HepG2 (cell line): ENCODE measurements around the gene DNPEP. TPM values are rescaled to one million over a fixed set of nuclear protein-coding genes. Genes with fewer than 3 reads are reported as not detected.

Experiments used
- ELF3 ChIP-seq: IDR thresholded peaks from 2 replicates; pipeline ENCODE4 v1.6.1; 2016; ENCODE audit warnings: missing genetic modification reagents, missing compliant biosample characterization
- IRF1 ChIP-seq: sonication (generic); formaldehyde crosslinking; IDR thresholded peaks from 2 replicates; pipeline ENCODE4 v1.4.0; 2020; ENCODE audit warnings: low read depth, mild to moderate bottlenecking, missing genetic modification reagents
- MLXIP ChIP-seq: sonication (generic); formaldehyde crosslinking; IDR thresholded peaks from 2 replicates; pipeline ENCODE4 v1.9.0; 2021; ENCODE audit warnings: missing genetic modification reagents, borderline replicate concordance
- NFAT5 ChIP-seq: sonication (generic); formaldehyde crosslinking; IDR thresholded peaks from 2 replicates; pipeline ENCODE4 v1.4.0; 2020; ENCODE audit warnings: missing genetic modification reagents
- RBM39 ChIP-seq: fragments of 200-400 bp; formaldehyde crosslinking; IDR thresholded peaks from one replicate; pipeline ENCODE4 v1.6.1; 2018; ENCODE audit warnings: antibody characterized with exemption, mild to moderate bottlenecking, low read depth, low read length; ENCODE audit not compliant: poor library complexity, severe bottlenecking
- ZBTB7A ChIP-seq: sonication (generic); formaldehyde crosslinking; IDR thresholded peaks from 2 replicates; pipeline ENCODE4 v1.8.0; 2022; ENCODE audit warnings: mild to moderate bottlenecking, missing genetic modification reagents
- ZNF143 ChIP-seq: sonication (generic); formaldehyde crosslinking; IDR thresholded peaks from 2 replicates; pipeline ENCODE4 v1.4.0; 2020; ENCODE audit warnings: missing genetic modification reagents
- ZNF382 ChIP-seq: sonication (generic); formaldehyde crosslinking; IDR thresholded peaks from 2 replicates; pipeline ENCODE4 v1.5.0; 2020; ENCODE audit warnings: missing genetic modification reagents, mild to moderate bottlenecking, borderline replicate concordance
- ZNF572 ChIP-seq: sonication (generic); formaldehyde crosslinking; IDR thresholded peaks from 2 replicates; pipeline ENCODE4 v1.5.1; 2020; ENCODE audit warnings: mild to moderate bottlenecking, missing genetic modification reagents
- ZNF678 ChIP-seq: sonication (generic); formaldehyde crosslinking; IDR thresholded peaks from 2 replicates; pipeline ENCODE4 v1.4.0; 2020; ENCODE audit warnings: mild to moderate bottlenecking, missing genetic modification reagents
- ZSCAN21 ChIP-seq: sonication (generic); formaldehyde crosslinking; IDR thresholded peaks from 2 replicates; pipeline ENCODE4 v1.8.0; 2022; ENCODE audit warnings: mild to moderate bottlenecking, missing genetic modification reagents, moderate library complexity, borderline replicate concordance
- ZSCAN9 ChIP-seq: IDR thresholded peaks from 2 replicates; pipeline ENCODE4 v1.6.1; 2016; ENCODE audit warnings: borderline replicate concordance
- polyA plus RNA-seq, 8 experiments: library from polyadenylated mRNA; depleted of rRNA in 3 of 8; stranded (reverse) in 7 of 8; unstranded in 1 of 8; fragments of >200 nt; fragmentation: Illumina TruSeq in 4 of 8; extraction: Trizol in 4 of 8; gene quantifications; 2 replicates each; pipeline versions ENCODE4 v1.2.1 to v1.2.3, GENCODE V29; 2011 to 2016; ENCODE audit warnings: low read depth in 4 of 8, missing spikeins in 1 of 8, mixed read lengths in 1 of 8; ENCODE audit not compliant: insufficient read depth in 1 of 8
- total RNA-seq, 5 experiments: library from RNA; depleted of rRNA; stranded (reverse); fragments of >200 nt; fragmentation: Illumina TruSeq; extraction: Trizol; gene quantifications; 2 replicates each; pipeline ENCODE4 v1.2.3, GENCODE V29; 2016; ENCODE audit warnings: low read depth in 1 of 5
- TF ChIP-seq, protein P1 (sequence below), 2 experiments: sonication (generic) in 1 of 2; formaldehyde crosslinking in 1 of 2; IDR thresholded peaks; 2 replicates each; pipeline versions ENCODE4 v1.4.0 to v1.6.1; 2018 to 2020; ENCODE audit warnings: missing genetic modification reagents in 2 of 2, borderline replicate concordance in 1 of 2, low read depth in 1 of 2, mild to moderate bottlenecking in 1 of 2, missing biosample characterization in 1 of 2
- TF ChIP-seq, protein P2 (sequence below): sonication (generic); formaldehyde crosslinking; IDR thresholded peaks from 2 replicates; pipeline ENCODE4 v1.4.0; 2020; ENCODE audit warnings: mild to moderate bottlenecking, low read depth, missing genetic modification reagents

Gene DNPEP
- total and polyA plus RNA-seq, 2 of the 13 experiments (the other 11 are each of a cell fraction or from before 2014, with no cell fraction given), result 104 to 109 TPM

DNA sequence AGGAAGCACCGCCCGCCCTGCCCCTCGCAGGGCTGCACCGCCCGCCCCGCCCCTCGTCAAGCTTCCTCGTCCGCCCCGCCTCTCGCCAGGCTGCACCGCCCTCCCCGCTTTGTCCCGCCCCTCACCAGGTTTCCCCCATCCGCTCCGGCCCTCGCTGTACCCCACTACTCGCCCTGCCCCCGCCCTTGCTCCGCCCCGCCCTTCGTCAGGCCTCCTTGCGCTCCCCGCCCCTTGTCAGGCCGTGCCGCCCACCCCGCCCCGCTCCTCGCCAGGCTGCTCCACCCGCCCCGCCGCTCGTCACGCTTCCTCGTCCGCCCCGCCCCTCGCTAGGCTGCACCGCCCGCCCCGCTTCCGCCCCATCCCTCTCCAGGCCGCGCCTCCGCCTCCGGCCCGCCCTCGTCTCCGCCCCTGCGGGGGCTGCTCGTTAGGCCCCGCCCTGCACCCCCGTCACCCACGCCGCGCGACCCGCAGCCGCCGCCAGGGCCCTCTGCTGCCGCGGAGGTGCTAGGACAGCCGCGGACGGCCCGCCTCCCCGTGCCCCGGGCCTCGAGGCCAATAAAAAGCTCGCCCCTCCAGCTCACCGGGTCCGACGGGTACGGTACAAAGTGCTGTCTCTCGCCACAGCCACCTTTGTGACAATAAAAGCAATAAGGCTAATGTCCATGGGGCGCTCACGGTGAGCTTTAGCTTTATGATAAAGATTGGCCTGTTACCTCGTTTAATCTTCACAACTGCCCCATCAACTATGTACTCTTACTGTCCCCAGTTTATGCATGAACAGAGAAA, 602 bp upstream of the DNPEP start (continued):
- TF ChIP-seq, protein P1, sequence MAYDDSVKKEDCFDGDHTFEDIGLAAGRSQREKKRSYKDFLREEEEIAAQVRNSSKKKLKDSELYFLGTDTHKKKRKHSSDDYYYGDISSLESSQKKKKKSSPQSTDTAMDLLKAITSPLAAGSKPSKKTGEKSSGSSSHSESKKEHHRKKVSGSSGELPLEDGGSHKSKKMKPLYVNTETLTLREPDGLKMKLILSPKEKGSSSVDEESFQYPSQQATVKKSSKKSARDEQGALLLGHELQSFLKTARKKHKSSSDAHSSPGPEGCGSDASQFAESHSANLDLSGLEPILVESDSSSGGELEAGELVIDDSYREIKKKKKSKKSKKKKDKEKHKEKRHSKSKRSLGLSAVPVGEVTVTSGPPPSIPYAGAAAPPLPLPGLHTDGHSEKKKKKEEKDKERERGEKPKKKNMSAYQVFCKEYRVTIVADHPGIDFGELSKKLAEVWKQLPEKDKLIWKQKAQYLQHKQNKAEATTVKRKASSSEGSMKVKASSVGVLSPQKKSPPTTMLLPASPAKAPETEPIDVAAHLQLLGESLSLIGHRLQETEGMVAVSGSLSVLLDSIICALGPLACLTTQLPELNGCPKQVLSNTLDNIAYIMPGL (CRISPR knock-in tag; IDR thresholded peaks at IDR 0.05; ENCODE audit: borderline replicate concordance in 1 of 2, low read depth in 1 of 2), result peak in 1 of 2 experiments; percentile 65; a peak in 3 of 4 replicates
- TF ChIP-seq MLXIP (CRISPR knock-in tag) (no peak), NFAT5 (no peak), ZNF572 (no peak), ZNF678 (CRISPR knock-in tag) (no peak), ELF3 (CRISPR knock-in tag) (no peak), ZBTB7A (no peak), ZNF382 (no peak), ZSCAN9 (CRISPR knock-in tag) (no peak), RBM39 (peak; percentile 65), ZNF143 (no peak), IRF1 (no peak), ZSCAN21 (CRISPR knock-in tag) (peak; percentile 34; the same call in 1 of the 2 replicates)
- TF ChIP-seq, protein P2, sequence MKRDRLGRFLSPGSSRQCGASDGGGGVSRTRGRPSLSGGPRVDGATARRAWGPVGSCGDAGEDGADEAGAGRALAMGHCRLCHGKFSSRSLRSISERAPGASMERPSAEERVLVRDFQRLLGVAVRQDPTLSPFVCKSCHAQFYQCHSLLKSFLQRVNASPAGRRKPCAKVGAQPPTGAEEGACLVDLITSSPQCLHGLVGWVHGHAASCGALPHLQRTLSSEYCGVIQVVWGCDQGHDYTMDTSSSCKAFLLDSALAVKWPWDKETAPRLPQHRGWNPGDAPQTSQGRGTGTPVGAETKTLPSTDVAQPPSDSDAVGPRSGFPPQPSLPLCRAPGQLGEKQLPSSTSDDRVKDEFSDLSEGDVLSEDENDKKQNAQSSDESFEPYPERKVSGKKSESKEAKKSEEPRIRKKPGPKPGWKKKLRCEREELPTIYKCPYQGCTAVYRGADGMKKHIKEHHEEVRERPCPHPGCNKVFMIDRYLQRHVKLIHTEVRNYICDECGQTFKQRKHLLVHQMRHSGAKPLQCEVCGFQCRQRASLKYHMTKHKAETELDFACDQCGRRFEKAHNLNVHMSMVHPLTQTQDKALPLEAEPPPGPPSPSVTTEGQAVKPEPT (CRISPR knock-in tag), result no peak
